Stimulated activated CD8-positive, alpha-beta memory T cell treated with anti-CD3 and anti-CD28 coated beads, Interleukin-4, amount 100 ng/mL, for 1 hour (primary cell): ENCODE data around the gene FLNC.

ENCODE experiments used
- DNase-seq, 2 donors: peaks; one replicate each; pipeline ENCODE4 v3.0.0-alpha.2; 2020; ENCODE audit warnings: low read depth in 2 of 2, low spot score in 1 of 2

The FLNC gene

DNA sequence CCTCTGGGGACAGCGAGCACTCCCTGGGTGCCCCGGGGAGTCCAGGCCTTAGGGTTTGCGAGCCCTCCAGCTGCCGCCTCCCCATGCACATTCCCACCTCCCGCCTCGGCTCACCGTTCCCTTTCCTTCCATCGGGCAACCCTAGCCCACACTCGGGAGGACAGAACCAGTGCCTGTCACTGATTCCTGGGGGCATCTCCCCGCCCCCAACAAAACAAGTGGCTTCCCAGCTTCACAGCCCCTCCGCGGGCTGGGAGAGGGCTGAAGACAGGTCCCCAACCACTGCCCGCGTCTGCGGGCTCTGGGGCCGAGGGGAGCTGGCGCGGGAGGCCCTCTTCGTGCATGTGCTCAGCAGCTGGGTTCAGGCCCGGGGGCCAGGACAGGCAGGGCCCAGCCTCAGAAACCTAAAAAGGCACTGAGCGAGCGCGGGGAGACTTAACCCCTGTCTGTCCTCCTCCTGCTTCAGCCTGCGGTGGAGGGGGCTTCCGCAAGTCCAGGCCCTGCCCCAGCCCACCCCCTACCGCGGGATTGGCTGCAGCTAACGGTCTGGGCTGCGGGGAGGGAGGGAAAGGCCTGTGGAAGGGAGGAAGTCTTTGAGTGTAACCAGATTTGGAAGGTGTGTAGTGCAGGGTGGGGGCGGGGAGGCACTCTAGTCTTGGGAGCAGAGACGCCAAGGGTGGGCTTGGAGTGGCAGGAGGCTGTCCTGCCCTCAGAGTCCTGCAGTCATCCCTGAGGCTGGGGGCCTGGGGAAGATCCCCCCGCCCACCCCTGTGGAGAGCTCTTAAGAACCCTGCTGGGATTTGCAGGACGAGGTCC lies 1.2 kb downstream of the FLNC start:
- DNase-seq, result no peak

DNA sequence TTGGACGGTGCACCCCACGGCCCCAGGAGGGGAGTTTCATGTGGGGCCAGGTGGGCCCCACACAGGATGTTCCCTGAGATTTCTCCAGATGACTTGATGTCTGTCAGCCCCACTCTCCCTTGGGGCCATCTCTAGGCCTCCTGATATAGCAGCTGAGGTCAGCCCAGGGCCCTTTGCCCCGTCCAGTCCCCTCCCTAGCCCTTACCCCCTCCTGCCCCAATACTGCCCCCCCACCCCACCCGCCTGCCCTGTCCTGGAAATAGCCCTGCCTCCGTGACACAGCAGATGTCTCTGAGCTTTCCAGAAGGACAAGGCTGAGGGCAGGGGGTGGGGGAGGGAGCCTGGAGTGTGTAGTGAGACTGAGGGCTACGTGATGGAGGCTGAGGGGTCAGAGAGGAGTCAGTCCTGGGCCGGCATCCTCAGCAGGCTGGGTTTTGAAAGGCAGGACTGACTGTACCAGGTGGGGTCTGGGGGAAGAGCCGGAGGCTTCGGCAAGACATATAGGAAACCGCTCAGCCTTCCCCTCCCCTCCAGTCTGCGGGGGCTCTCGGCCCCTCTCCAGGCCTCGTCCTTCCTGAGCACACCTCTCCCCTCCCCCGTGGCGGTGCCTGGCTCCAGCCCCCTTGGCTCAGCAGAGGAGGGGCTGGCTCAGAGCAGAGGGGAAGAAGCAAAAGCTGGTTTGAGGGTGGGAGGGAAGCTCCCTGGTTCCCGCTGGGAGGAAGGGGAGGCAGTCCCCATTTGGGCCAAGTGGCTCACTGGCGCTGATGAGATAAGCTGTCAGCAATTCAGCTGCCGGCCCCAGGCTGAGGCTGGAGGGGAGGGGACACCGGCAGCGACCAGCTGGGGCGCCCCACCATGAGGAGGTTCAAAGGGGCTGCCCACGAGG lies 2.0 kb downstream of the FLNC start:
- DNase-seq, result no peak

- DNase-seq, result no peak
Measured at GRCh38 chr7:128832880-128833147, 2.6 kb downstream of the FLNC start.

DNA sequence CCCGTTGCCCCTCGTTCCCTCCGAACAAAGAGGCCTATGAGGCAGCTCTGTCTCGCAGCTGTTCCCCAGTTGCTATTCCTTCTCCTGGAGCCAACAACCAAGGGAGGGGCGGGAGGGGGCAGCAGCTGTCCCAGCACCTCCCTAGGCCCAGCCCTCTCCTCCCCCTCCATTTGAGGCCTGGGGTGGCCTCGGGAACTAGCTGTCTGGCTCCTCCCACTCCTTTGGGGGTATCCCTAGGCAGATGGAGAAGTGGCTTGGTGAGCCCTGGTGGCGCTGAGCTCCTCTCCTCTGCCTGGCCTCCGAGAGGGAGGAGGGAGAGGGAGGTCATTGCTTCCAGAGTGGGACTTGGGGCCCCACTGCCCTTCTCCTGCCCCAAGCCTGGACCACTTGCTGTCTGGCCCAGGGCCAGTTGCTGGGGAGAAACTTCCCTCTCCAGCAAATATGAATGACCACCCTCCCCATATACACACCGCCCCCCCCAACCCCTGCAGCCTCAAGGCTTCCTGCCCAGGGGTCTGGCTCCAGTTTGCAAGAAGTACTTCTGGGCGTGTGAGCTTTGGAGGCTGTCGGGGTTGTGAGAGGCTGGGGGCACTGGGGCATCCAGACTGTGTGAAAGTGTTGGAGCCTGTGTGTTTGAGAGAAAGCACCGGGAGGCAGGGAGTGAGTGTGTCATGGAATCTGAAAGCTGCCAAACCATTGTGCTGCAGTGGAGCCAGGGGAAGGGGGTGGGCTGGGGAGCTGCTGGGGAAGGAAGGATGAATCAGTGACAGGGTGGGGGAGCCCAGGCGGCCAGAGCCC lies 3.1 kb downstream of the FLNC start:
- DNase-seq, result no peak

- no peak for DNase-seq
Measured at GRCh38 chr7:128833946-128834325, 3.7 kb downstream of the FLNC start.

DNA sequence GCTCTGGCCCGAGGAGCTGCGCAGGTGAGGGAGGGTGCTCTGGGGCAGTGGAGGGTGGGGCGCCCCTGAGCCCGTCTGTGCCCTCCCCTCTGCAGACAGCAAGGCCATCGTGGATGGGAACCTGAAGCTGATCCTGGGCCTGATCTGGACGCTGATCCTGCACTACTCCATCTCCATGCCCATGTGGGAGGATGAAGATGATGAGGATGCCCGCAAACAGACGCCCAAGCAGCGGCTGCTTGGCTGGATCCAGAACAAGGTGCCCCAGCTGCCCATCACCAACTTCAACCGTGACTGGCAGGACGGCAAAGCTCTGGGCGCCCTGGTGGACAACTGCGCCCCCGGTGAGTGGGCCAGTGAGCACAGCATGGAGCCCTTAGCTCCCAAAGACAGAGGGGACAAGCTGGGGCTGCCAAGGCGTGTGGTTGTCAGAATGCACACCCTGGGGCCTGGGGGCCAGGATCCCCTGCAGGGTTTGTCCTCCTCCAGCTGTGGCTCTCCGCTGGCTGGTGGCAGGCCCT lies 5.1 kb downstream of the FLNC start:
- DNase-seq, result no peak

DNA sequence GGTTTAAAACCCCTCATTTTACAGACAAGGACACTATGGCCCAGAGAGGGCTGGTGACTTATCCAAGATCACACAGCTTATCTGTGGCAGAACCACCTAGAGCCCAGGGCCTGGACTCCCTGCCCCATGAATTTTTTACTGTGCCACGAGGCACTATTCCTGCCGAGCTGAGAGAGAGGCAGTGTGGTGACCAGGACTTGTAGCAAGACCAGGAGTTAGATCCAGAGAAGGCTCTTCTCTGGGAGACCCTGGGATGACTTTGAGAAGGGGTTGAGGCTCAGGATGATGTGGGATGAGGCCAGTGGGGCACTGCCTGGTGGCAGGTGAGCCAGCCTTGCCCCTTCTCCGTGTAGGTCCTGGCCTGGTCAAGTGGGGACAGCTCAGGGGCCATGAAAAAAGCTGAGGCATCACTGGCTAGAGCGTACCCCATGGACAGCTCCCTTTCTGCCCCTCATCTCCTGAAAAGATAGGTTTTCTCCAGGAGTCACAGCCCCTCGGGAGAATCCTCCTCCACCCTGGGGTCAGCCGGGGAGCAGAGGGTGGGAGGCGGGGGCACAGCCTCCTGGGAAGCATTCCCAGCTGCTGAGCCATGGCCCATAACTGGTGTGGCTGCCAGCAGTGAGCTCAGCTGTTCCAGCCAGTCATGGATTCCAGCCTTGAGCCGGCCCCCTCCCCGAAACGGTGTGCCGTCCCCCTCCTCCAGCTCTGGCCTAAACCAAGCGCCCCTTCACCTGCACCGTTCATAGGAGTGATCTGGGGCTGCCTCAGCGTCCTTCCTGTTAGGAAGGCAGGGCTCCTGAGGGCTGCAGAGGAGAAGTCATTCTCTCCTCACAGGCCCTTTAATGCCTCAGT lies 5.8 kb downstream of the FLNC start:
- DNase-seq, result no peak

- DNase-seq, result no peak
Measured at GRCh38 chr7:128836729-128837348, 6.6 kb downstream of the FLNC start.

GRCh38 chr7:128837521-128837921 lies 7.3 kb downstream of the FLNC start:
- DNase-seq, result no peak

DNA sequence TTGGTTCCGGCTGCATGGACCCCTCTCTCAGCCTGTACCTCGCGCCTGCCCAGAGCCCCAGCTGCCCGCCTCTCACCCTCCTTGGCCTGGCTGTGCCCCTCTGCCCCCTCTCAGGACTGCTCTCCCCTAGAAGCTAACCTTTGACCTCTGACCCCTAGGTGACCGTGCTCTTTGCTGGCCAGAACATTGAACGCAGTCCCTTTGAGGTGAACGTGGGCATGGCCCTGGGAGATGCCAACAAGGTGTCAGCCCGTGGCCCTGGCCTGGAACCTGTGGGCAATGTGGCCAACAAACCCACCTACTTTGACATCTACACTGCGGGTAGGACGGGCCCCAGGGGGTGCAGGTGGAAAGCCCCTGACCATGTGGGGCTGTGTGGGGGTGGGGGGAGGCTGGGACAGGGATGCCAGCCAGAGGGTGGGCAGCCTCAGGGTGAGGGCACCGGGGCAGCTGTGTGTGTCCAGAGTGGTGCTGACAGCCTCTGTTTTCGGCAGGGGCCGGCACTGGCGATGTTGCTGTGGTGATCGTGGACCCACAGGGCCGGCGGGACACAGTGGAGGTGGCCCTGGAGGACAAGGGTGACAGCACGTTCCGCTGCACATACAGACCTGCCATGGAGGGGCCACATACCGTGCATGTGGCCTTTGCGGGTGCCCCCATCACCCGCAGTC lies 8.0 kb downstream of the FLNC start:
- no peak for DNase-seq

DNA sequence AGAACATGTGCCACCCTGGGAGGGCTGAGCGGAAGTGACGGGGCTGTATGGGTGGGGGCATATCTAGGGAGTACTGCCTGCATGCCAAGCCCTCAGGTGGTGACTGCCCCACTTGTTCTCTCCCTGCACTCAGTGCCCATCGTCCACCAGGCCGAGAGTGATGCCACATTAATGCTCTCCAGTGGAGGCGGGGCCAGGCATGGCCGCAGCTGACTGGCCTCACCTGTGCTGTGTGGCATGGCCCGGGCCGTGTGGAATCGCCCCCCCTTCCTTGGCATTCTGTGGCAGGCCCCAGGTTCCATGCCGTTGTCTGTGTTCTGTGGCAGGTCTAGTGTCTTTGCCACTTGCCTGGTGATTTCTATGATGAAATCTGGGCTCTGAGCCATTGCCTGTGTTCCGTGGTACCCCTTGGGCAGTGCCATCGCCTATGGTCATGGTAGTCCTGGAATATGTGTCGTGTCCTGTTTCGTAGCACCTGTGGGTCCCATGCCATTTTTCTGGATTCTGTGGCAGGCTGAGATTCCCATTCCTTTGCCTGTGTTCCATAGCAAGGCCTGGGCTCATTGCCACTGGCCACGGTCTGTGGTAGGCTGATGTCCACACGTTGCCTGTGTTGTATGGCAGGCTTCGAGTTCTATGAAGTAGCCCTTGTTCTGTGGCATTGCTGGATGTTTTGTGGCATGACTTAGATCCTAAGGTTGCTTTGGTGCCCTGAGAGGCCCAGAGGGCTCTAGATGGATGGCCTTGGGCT lies 8.9 kb downstream of the FLNC start:
- no peak for DNase-seq

GRCh38 chr7:128839751-128840177 lies 9.6 kb downstream of the FLNC start:
- DNase-seq, result no peak

- no peak for DNase-seq
Measured at GRCh38 chr7:128840326-128841170, 10.3 kb downstream of the FLNC start.

DNA sequence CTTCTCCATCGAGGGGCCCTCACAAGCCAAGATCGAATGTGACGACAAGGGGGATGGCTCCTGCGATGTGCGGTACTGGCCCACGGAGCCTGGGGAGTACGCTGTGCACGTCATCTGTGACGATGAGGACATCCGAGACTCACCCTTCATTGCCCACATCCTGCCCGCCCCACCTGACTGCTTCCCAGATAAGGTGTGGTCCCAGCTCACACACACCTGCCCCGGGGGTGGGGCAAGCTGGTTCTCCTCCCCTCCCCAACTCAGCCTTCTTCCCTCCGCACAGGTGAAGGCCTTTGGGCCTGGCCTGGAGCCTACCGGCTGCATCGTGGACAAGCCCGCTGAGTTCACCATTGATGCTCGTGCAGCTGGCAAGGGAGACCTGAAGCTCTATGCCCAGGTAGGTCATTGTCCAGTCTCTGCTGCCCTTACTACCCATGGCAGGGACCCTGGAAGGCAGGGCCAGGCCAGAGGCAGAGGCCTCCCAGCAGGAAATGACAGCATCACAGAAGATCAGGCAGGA lies 11.0 kb downstream of the FLNC start:
- DNase-seq, result no peak

GRCh38 chr7:128841921-128842673 lies 11.9 kb downstream of the FLNC start:
- DNase-seq, result peak in 1 of 2 donors; percentile 17

- DNase-seq, result no peak
Measured at GRCh38 chr7:128842674-128843641, 12.8 kb downstream of the FLNC start.
